Hepatocyte (in vitro differentiated cells): Measurements from ENCODE around the gene GNAO1. TPM values are rescaled to one million over a fixed set of nuclear protein-coding genes. Genes with fewer than 3 reads are reported as not detected.
A peak's percentile ranks its signal among the peaks of the same experiment; 100 is the strongest.

ENCODE experiments used
- DNase-seq: peaks from one replicate; pipeline ENCODE4 v3.0.0-alpha.2; 2016; ENCODE audit warnings: low spot score
- H2AFZ ChIP-seq: fragments of 200-600 bp; sonication (generic); 2 replicates; pipeline ENCODE4 v1.6.0; 2016; ENCODE audit warnings: antibody characterized with exemption, mild to moderate bottlenecking
- H3K27ac ChIP-seq: fragments of 200-600 bp; sonication (generic); 2 replicates; pipeline ENCODE4 v1.5.1; 2016; ENCODE audit warnings: mild to moderate bottlenecking
- H3K27me3 ChIP-seq: fragments of 200-600 bp; sonication (generic); 2 replicates; pipeline ENCODE4 v1.6.1; 2016
- H3K36me3 ChIP-seq: fragments of 200-600 bp; sonication (generic); replicated peaks from 2 replicates; pipeline ENCODE4 v1.5.1; 2016; ENCODE audit warnings: low read depth; ENCODE audit not compliant: insufficient read depth
- H3K4me1 ChIP-seq: fragments of 200-600 bp; sonication (generic); 2 replicates; pipeline ENCODE4 v1.5.1; 2016; ENCODE audit warnings: mild to moderate bottlenecking, moderate library complexity; ENCODE audit not compliant: insufficient read depth
- H3K4me2 ChIP-seq: fragments of 200-600 bp; sonication (generic); 2 replicates; pipeline ENCODE4 v1.6.0; 2016
- H3K4me3 ChIP-seq: fragments of 200-600 bp; sonication (generic); 2 replicates; pipeline ENCODE4 v1.5.1; 2016; ENCODE audit warnings: mild to moderate bottlenecking
- H3K79me2 ChIP-seq: fragments of 200-600 bp; sonication (generic); 2 replicates; pipeline ENCODE4 v1.6.0; 2017; ENCODE audit warnings: mild to moderate bottlenecking
- H3K9me2 ChIP-seq: fragments of 200-600 bp; sonication (generic); replicated peaks from 2 replicates; pipeline ENCODE4 v1.6.0; 2017; ENCODE audit warnings: mild to moderate bottlenecking; ENCODE audit not compliant: insufficient read depth
- H3K9me3 ChIP-seq: fragments of 200-600 bp; sonication (generic); 2 replicates; pipeline ENCODE4 v1.5.1; 2016; ENCODE audit warnings: low read depth, mild to moderate bottlenecking
- H4K20me1 ChIP-seq: fragments of 200-600 bp; sonication (generic); 2 replicates; pipeline ENCODE4 v1.6.0; 2016; ENCODE audit warnings: mild to moderate bottlenecking; ENCODE audit not compliant: insufficient read depth, poor library complexity, severe bottlenecking
- EZH2 ChIP-seq: fragments of 200-600 bp; sonication (generic); IDR thresholded peaks from 2 replicates; pipeline ENCODE4 v1.6.1; 2016; ENCODE audit warnings: antibody characterized with exemption, mild to moderate bottlenecking, borderline replicate concordance
- EZH2phosphoT487 ChIP-seq: fragments of 200-600 bp; sonication (generic); IDR thresholded peaks from one replicate; pipeline ENCODE4 v1.6.1; 2018; ENCODE audit warnings: antibody characterized with exemption, mild to moderate bottlenecking, low read depth, moderate library complexity; ENCODE audit not compliant: unreplicated experiment, severe bottlenecking
- WGBS: methylation state at CpG from one replicate; pipeline ENCODE4 v1.1.6; 2016; ENCODE audit warnings: low lambda C conversion rate; ENCODE audit errors: missing lambda C conversion rate; 5-methylcytosine and 5-hydroxymethylcytosine counted together
- polyA plus RNA-seq: library from polyadenylated mRNA; unstranded; fragments of >200 nt; fragmentation: Nextera tagmentation; extraction: Ambion mirVana; gene quantifications from 2 replicates; pipeline ENCODE4 v1.2.1, GENCODE V29; 2016
- total RNA-seq: library from RNA; depleted of rRNA; stranded (reverse); fragments of >200 nt; gene quantifications from 2 replicates; pipeline ENCODE4 v1.2.3, GENCODE V29; 2014
- TF ChIP-seq, protein P1 (sequence below): fragments of 200-600 bp; sonication (generic); IDR thresholded peaks from 2 replicates; pipeline ENCODE4 v1.5.1; 2016; ENCODE audit warnings: antibody characterized with exemption, mild to moderate bottlenecking; ENCODE audit not compliant: poor library complexity

Gene GNAO1
- total and polyA plus RNA-seq, 2 experiments from 2014 or later, result 0.77 to 2.2 TPM

DNA sequence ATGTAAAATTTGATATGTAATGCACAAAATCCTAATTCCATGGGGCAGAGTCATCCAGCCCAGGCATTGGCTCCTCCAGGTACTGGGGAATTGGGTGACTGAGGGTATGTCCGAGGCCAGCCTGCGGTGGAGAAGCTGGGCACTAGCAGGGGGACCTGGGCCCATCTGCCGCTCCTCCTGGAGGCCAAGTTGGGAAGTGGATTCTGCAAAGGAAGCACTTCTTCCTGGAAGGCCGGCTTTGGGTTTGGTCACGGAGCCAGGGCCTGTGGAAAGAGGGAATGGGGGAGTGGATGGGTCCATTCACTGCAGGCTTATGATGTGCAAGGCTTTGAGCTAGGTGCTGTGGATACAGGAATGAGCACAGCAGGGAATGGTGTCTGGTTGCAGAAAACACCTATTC, 85.8 kb downstream of the GNAO1 start:
- Histone ChIP-seq H2AFZ (no peak overlapping the region), H3K27ac (no peak overlapping the region), H3K4me1 (no peaks in the 10 kb centered on the region), H3K79me2 (no peaks in the 10 kb centered on the region), H4K20me1 (no peaks in the 10 kb centered on the region), H3K4me2 (no peak overlapping the region), H3K27me3 (no peaks in the 10 kb centered on the region), H3K36me3 (no peaks in the 10 kb centered on the region), H3K4me3 (no peak overlapping the region), H3K9me2 (no peaks in the 10 kb centered on the region), H3K9me3 (no peaks in the 10 kb centered on the region)
- TF ChIP-seq, protein P1, sequence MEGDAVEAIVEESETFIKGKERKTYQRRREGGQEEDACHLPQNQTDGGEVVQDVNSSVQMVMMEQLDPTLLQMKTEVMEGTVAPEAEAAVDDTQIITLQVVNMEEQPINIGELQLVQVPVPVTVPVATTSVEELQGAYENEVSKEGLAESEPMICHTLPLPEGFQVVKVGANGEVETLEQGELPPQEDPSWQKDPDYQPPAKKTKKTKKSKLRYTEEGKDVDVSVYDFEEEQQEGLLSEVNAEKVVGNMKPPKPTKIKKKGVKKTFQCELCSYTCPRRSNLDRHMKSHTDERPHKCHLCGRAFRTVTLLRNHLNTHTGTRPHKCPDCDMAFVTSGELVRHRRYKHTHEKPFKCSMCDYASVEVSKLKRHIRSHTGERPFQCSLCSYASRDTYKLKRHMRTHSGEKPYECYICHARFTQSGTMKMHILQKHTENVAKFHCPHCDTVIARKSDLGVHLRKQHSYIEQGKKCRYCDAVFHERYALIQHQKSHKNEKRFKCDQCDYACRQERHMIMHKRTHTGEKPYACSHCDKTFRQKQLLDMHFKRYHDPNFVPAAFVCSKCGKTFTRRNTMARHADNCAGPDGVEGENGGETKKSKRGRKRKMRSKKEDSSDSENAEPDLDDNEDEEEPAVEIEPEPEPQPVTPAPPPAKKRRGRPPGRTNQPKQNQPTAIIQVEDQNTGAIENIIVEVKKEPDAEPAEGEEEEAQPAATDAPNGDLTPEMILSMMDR, result no peak
- 50% methylated on average over 5 of the region's 5 CpGs for WGBS
- peak; percentile 26 for DNase-seq

DNA sequence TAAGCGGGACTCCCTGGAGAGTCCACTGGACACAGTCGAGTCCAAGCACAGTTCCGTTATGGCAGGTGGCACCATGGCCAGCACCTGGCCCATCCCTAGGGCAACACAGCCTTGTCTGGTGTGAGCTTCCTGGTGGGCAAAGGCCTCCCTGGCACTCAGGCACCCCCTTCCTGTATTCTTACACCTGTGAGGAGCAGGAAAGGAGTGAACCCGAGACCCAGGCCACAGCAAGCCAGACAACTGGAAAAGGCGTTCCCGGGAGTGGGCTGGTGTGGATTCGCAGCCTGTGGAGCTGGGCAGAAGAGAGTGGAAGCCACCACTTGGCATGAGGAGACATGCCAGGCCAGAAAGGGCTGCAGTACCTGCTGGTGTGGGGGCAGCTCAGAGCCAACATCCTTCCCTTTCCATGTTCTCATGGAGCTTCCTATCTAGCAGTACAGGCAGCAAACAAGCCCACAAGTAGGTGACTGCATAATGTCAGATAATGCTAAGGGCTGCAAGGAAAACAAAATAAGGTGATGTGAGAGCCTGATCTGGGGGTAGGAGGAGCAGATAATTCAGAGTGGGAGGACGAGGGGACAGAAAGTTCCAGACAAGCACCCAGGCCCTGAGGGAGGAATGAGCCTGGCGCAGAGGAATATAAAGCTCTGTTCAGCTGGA, 87.0 kb downstream of the GNAO1 start:
- Histone ChIP-seq H3K36me3 (no peaks in the 10 kb centered on the region), H3K27ac (no peak overlapping the region), H3K4me2 (no peak overlapping the region), H3K9me2 (no peaks in the 10 kb centered on the region), H3K4me3 (no peak overlapping the region), H4K20me1 (no peaks in the 10 kb centered on the region), H3K27me3 (no peaks in the 10 kb centered on the region), H3K4me1 (no peaks in the 10 kb centered on the region), H3K9me3 (no peaks in the 10 kb centered on the region), H2AFZ (no peak overlapping the region), H3K79me2 (no peaks in the 10 kb centered on the region)
- WGBS, result 96% methylated on average over 9 of the region's 9 CpGs
- DNase-seq, result no peak
- TF ChIP-seq EZH2phosphoT487 (no peak), EZH2 (no peak)
- TF ChIP-seq, protein P1, result no peak

DNA sequence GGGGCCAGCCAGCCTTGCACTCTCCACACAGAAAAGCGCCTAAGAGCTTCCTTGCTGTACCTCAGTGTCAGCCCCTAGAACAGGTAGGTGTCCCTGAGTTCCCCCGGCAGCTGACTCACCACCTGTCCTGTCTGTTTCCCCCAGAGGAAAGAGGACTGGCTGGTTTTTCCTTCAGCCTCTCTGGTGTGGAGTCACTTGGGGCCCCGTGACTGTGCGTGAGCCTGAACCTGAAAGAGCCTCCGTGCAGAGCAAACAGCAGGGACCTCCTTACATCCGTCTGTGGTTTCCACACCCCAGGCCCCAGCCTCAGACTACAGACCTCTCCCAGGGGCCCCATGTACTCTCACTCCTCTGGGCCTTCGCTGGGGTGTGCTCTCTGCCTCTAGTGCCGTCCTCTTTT, 87.8 kb downstream of the GNAO1 start:
- Histone ChIP-seq H3K27ac (no peak overlapping the region), H3K4me1 (no peaks in the 10 kb centered on the region), H3K36me3 (no peaks in the 10 kb centered on the region), H3K9me3 (no peaks in the 10 kb centered on the region), H2AFZ (no peak overlapping the region), H3K79me2 (no peaks in the 10 kb centered on the region), H3K27me3 (no peaks in the 10 kb centered on the region), H3K4me2 (no peak overlapping the region), H3K9me2 (no peaks in the 10 kb centered on the region), H4K20me1 (no peaks in the 10 kb centered on the region), H3K4me3 (no peak overlapping the region)
- 76% methylated on average over 8 of the region's 8 CpGs for WGBS
- DNase-seq, result peak; percentile 49
- no peak for TF ChIP-seq EZH2
- TF ChIP-seq, protein P1, result no peak
- TF ChIP-seq EZH2phosphoT487, result no peak
